GM23338 (cell line): ENCODE measurements around the gene TSC22D3. TPM values are rescaled to one million over a fixed set of nuclear protein-coding genes. Genes with fewer than 3 reads are reported as not detected.

Experiments used
- ATAC-seq: fragments of 200-7000 bp; cut with Tn5 transposase; 3 replicates; pipeline ENCODE4 v1.9.1; 2020
- DNase-seq: peaks from one replicate; pipeline ENCODE4 v3.0.0-alpha.2; 2015; ENCODE audit warnings: low spot score
- H2AFZ ChIP-seq: fragments of 200-600 bp; sonication (generic); 2 replicates; pipeline ENCODE4 v1.8.0; 2016; ENCODE audit warnings: antibody characterized with exemption, mild to moderate bottlenecking, moderate library complexity
- H3F3A ChIP-seq: fragments of 200-600 bp; sonication (generic); replicated peaks from 2 replicates; pipeline ENCODE4 v1.8.0; 2017; ENCODE audit warnings: antibody characterized with exemption, mixed run types, low read depth
- H3K27ac ChIP-seq: fragments of 200-600 bp; sonication (generic); 2 replicates; pipeline ENCODE4 v1.6.1; 2016; ENCODE audit warnings: low read depth
- H3K27me3 ChIP-seq: fragments of 200-600 bp; sonication (generic); 2 replicates; pipeline ENCODE4 v1.8.0; 2016; ENCODE audit warnings: mild to moderate bottlenecking, mixed run types, moderate library complexity; ENCODE audit not compliant: insufficient read depth
- H3K36me3 ChIP-seq: fragments of 200-600 bp; sonication (generic); 2 replicates; pipeline ENCODE4 v1.8.0; 2016; ENCODE audit warnings: mild to moderate bottlenecking; ENCODE audit not compliant: insufficient read depth
- H3K4me1 ChIP-seq: fragments of 200-600 bp; sonication (generic); 2 replicates; pipeline ENCODE4 v1.8.0; 2016; ENCODE audit warnings: mild to moderate bottlenecking, moderate library complexity; ENCODE audit not compliant: insufficient read depth
- H3K4me2 ChIP-seq: fragments of 200-600 bp; sonication (generic); 2 replicates; pipeline ENCODE4 v1.7.1; 2017; ENCODE audit warnings: mixed run types
- H3K4me3 ChIP-seq: fragments of 200-600 bp; sonication (generic); 2 replicates; pipeline ENCODE4 v1.6.1; 2016; ENCODE audit warnings: mixed run types
- H3K79me2 ChIP-seq: fragments of 200-600 bp; sonication (generic); replicated peaks from 2 replicates; pipeline ENCODE4 v1.8.0; 2017; ENCODE audit warnings: mild to moderate bottlenecking; ENCODE audit not compliant: insufficient read depth
- H3K9me2 ChIP-seq: fragments of 200-600 bp; sonication (generic); 2 replicates; pipeline ENCODE4 v1.8.0; 2017; ENCODE audit not compliant: insufficient read depth
- H4K20me1 ChIP-seq: fragments of 200-600 bp; sonication (generic); replicated peaks from 2 replicates; pipeline ENCODE4 v1.8.0; 2017; ENCODE audit warnings: mild to moderate bottlenecking; ENCODE audit not compliant: insufficient read depth
- H3K27ac Mint-ChIP-seq: 2 replicates; pipeline ENCODE4 v1.8.0; 2020; ENCODE audit warnings: inconsistent platforms, mild to moderate bottlenecking, moderate library complexity, mixed read lengths
- H3K27me3 Mint-ChIP-seq: 3 replicates; pipeline ENCODE4 v1.8.0; 2022; ENCODE audit warnings: low read depth, mild to moderate bottlenecking, moderate library complexity, mixed read lengths, inconsistent platforms; ENCODE audit not compliant: insufficient read depth, poor library complexity
- H3K36me3 Mint-ChIP-seq: 3 replicates; pipeline ENCODE4 v1.8.0; 2021; ENCODE audit warnings: low read depth, mild to moderate bottlenecking, inconsistent platforms, moderate library complexity, mixed read lengths
- H3K4me1 Mint-ChIP-seq: 3 replicates; pipeline ENCODE4 v1.8.0; 2020; ENCODE audit warnings: mild to moderate bottlenecking, inconsistent platforms, mixed read lengths
- H3K4me3 Mint-ChIP-seq: 3 replicates; pipeline ENCODE4 v1.8.0; 2021; ENCODE audit warnings: moderate library complexity, mild to moderate bottlenecking, inconsistent platforms, mixed read lengths
- H3K9me3 Mint-ChIP-seq: 3 replicates; pipeline ENCODE4 v1.8.0; 2020; ENCODE audit warnings: moderate library complexity, mild to moderate bottlenecking, inconsistent platforms, mixed read lengths
- ETS1 ChIP-seq: IDR thresholded peaks from 2 replicates; pipeline ENCODE4 v1.6.1; 2016; ENCODE audit warnings: antibody characterized with exemption
- EZH2phosphoT487 ChIP-seq: fragments of 200-600 bp; sonication (generic); IDR thresholded peaks from one replicate; pipeline ENCODE4 v1.8.1; 2018; ENCODE audit warnings: antibody characterized with exemption; ENCODE audit not compliant: unreplicated experiment
- NANOG ChIP-seq: IDR thresholded peaks from 2 replicates; pipeline ENCODE4 v1.6.1; 2016; ENCODE audit warnings: antibody characterized with exemption, borderline replicate concordance
- STAT1 ChIP-seq: IDR thresholded peaks from one replicate; pipeline ENCODE4 v1.6.1; 2016; ENCODE audit warnings: antibody characterized with exemption; ENCODE audit not compliant: unreplicated experiment
- ZNF331 ChIP-seq: fragments of 250-450 bp; sonication (Bioruptor Pico); IDR thresholded peaks from 2 replicates; pipeline ENCODE4 v1.5.0; 2020; ENCODE audit warnings: low read depth, mild to moderate bottlenecking, moderate library complexity
- polyA plus RNA-seq: library from polyadenylated mRNA; unstranded; fragments of >200 nt; fragmentation: Nextera tagmentation; extraction: Ambion mirVana; gene quantifications from 2 replicates; pipeline ENCODE4 v1.2.1, GENCODE V29; 2016
- total RNA-seq: library from RNA; depleted of rRNA; stranded (reverse); fragments of >200 nt; shearing (Covaris generic); gene quantifications from 2 replicates; pipeline ENCODE4 v1.2.3, GENCODE V29; 2014
- TF ChIP-seq, protein P1 (sequence below): fragments of 250-450 bp; sonication (Bioruptor Pico); IDR thresholded peaks from 2 replicates; pipeline ENCODE4 v1.5.0; 2020; ENCODE audit warnings: mild to moderate bottlenecking, moderate library complexity

The TSC22D3 gene
- total and polyA plus RNA-seq, 2 experiments from 2014 or later, result 12.6 to 20.0 TPM

- TF ChIP-seq, protein P1, sequence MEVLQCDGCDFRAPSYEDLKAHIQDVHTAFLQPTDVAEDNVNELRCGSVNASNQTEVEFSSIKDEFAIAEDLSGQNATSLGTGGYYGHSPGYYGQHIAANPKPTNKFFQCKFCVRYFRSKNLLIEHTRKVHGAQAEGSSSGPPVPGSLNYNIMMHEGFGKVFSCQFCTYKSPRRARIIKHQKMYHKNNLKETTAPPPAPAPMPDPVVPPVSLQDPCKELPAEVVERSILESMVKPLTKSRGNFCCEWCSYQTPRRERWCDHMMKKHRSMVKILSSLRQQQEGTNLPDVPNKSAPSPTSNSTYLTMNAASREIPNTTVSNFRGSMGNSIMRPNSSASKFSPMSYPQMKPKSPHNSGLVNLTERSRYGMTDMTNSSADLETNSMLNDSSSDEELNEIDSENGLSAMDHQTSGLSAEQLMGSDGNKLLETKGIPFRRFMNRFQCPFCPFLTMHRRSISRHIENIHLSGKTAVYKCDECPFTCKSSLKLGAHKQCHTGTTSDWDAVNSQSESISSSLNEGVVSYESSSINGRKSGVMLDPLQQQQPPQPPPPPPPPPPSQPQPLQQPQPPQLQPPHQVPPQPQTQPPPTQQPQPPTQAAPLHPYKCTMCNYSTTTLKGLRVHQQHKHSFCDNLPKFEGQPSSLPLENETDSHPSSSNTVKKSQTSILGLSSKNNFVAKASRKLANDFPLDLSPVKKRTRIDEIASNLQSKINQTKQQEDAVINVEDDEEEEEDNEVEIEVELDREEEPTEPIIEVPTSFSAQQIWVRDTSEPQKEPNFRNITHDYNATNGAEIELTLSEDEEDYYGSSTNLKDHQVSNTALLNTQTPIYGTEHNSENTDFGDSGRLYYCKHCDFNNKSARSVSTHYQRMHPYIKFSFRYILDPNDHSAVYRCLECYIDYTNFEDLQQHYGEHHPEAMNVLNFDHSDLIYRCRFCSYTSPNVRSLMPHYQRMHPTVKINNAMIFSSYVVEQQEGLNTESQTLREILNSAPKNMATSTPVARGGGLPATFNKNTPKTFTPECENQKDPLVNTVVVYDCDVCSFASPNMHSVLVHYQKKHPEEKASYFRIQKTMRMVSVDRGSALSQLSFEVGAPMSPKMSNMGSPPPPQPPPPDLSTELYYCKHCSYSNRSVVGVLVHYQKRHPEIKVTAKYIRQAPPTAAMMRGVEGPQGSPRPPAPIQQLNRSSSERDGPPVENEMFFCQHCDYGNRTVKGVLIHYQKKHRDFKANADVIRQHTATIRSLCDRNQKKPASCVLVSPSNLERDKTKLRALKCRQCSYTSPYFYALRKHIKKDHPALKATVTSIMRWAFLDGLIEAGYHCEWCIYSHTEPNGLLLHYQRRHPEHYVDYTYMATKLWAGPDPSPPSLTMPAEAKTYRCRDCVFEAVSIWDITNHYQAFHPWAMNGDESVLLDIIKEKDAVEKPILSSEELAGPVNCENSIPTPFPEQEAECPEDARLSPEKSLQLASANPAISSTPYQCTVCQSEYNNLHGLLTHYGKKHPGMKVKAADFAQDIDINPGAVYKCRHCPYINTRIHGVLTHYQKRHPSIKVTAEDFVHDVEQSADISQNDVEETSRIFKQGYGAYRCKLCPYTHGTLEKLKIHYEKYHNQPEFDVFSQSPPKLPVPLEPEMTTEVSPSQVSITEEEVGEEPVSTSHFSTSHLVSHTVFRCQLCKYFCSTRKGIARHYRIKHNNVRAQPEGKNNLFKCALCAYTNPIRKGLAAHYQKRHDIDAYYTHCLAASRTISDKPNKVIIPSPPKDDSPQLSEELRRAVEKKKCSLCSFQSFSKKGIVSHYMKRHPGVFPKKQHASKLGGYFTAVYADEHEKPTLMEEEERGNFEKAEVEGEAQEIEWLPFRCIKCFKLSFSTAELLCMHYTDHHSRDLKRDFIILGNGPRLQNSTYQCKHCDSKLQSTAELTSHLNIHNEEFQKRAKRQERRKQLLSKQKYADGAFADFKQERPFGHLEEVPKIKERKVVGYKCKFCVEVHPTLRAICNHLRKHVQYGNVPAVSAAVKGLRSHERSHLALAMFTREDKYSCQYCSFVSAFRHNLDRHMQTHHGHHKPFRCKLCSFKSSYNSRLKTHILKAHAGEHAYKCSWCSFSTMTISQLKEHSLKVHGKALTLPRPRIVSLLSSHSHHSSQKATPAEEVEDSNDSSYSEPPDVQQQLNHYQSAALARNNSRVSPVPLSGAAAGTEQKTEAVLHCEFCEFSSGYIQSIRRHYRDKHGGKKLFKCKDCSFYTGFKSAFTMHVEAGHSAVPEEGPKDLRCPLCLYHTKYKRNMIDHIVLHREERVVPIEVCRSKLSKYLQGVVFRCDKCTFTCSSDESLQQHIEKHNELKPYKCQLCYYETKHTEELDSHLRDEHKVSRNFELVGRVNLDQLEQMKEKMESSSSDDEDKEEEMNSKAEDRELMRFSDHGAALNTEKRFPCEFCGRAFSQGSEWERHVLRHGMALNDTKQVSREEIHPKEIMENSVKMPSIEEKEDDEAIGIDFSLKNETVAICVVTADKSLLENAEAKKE (CRISPR knock-in tag), result no peak
- TF ChIP-seq NANOG (no peak), EZH2phosphoT487 (no peak), STAT1 (no peak), ZNF331 (CRISPR knock-in tag) (no peak), ETS1 (no peak)
These were observed 47.9 kb upstream of the TSC22D3 start (continued) for GRCh38 chrX:107823456-107823855.

- Histone ChIP-seq H2AFZ (no peak overlapping the region), H3F3A (no peaks in the 10 kb centered on the region), H3K4me3 (no peak overlapping the region), H3K27me3 (peaks cover 32% of the 10 kb centered on the region), H3K9me2 (no peaks in the 10 kb centered on the region), H3K4me1 (no peaks in the 10 kb centered on the region), H3K27ac (no peak overlapping the region), H3K4me2 (no peak overlapping the region), H4K20me1 (no peaks in the 10 kb centered on the region), H3K79me2 (no peaks in the 10 kb centered on the region), H3K36me3 (no peaks in the 10 kb centered on the region)
- H3K36me3 Mint-ChIP-seq, result peaks cover 2% of the 10 kb centered on the region; the same call in 1 of the 3 replicates
- H3K27ac Mint-ChIP-seq, result no peak overlapping the region
- DNase-seq (no peak), ATAC-seq (no peak)
- H3K4me3 Mint-ChIP-seq, result no peak overlapping the region
- H3K27me3 Mint-ChIP-seq, result peaks cover 22% of the 10 kb centered on the region
- TF ChIP-seq ETS1, result no peak
- peaks cover 16% of the 10 kb centered on the region for H3K9me3 Mint-ChIP-seq
- peaks cover 13% of the 10 kb centered on the region; the same call in 2 of the 3 replicates for H3K4me1 Mint-ChIP-seq
These were observed 47.5 kb upstream of the TSC22D3 start for GRCh38 chrX:107823042-107823441.
